Activated CD4-positive, alpha-beta T cell treated with anti-CD3 and anti-CD28 coated beads, Interleukin-2, amount 50 U/mL, for 1 hour (primary cell): Measurements from ENCODE around the gene TTC27.
"Not testable (repeated sequence)": the region's sequence is repeated elsewhere in the genome, so short reads cannot be mapped to it uniquely, and the experiment has no call there.

Source experiments
- DNase-seq: peaks from one replicate; pipeline ENCODE4 v3.0.0-alpha.2; 2020

Gene TTC27

GRCh38 chr2:32862269-32863055 is 234.6 kb downstream of the TTC27 start:
- DNase-seq: no peak

DNA sequence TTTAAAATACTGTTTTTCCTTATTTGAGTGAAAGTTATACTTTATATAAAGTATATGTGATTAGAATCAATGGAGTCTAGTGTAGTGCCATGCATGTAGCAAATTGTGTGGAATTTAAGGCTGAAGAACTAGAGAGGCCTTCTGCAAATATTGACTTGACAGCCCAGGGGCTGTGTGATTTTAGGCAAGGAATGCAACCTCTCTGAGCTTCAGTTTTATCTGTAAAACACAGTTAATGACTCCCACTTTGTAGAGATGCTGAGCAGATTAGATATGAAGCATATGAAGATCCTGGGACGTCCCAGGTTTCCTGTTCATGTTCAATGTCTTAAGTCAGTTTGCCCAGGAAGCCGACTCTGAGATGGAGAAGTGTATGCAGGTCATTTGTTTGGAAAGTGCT is 235.5 kb downstream of the TTC27 start:
- no peak for DNase-seq

GRCh38 chr2:32863803-32864202 is 236.0 kb downstream of the TTC27 start:
- no peak for DNase-seq

DNA sequence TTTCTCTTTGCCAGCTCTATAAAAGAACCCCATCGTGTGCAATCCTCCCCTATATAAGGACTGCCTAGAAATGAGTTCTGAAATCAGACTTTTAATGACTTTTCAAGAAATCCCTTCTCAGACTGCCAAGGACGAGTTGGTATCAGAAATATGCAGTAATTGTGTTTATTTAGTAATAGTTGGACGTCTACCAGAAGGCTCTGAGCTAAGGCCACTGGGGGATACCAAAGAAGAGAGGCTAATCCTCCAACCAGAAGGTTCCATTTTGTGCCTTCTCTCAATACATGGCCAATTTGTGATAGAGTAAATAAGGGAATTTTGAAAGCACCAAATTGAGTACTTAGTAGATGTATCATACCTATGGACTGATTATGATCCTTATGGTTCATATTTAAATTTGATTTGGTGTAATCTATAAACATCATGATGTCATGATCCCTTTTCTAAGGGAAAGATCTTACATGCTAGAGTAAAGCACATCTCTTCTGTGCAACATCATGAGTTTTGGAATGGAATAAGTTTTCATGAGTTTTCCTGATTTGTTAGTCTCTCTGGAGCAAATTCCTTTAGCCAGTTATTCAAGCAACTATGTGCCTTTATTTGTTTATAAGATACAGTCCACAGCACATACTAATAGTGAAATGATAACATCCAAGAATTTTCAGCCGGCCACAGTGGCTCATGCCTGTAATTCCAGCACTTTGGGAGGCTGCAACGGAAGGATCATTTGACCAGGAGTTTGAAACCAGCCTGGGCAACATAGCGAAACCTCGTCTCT is 236.7 kb downstream of the TTC27 start:
- DNase-seq: no peak

- no peak for DNase-seq
These were observed 237.7 kb downstream of the TTC27 start for GRCh38 chr2:32865399-32866068.

DNA sequence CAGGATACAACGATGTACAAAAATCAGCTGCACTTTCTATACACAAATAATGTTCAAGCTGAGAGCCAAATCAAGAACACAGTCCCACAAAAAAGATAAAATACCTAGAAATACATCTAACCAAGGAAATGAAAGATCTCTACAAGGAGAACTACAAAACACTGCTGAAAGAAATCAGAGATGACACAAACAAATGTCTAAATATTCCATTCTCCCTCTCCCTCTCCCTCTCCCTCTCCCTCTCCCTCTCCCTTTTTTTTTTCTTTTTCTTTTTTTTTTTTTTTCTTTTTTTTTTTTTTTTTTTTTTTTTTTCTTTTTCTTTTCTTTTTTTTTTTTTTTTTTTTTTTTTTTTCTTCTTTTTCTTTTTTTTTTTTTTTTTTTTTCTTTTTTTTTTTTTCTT is 238.6 kb downstream of the TTC27 start:
- not testable (repeated sequence) for DNase-seq
